H1 (cell line): ENCODE data around the gene SLMAP. TPM values are rescaled to one million over a fixed set of nuclear protein-coding genes. Genes with fewer than 3 reads are reported as not detected.

ENCODE experiments used
- EP300 ChIP-seq, 2 experiments: IDR thresholded peaks; 1 replicate in 1 of 2; 2 replicates in 1 of 2; pipeline ENCODE4 v1.6.1; 2011 to 2012; ENCODE audit warnings: low read depth in 2 of 2, low read length in 2 of 2, mild to moderate bottlenecking in 2 of 2, borderline replicate concordance in 1 of 2, inconsistent platforms in 1 of 2, moderate library complexity in 1 of 2
- EZH2 ChIP-seq: fragments of 200-600 bp; sonication (generic); IDR thresholded peaks from 2 replicates; pipeline ENCODE4 v1.7.1; 2012; ENCODE audit warnings: low read depth, mild to moderate bottlenecking, moderate library complexity, low read length, inconsistent platforms; ENCODE audit not compliant: severe bottlenecking
- JUND ChIP-seq: IDR thresholded peaks from 2 replicates; pipeline ENCODE4 v1.6.1; 2011; ENCODE audit warnings: mild to moderate bottlenecking, improper control_type of control experiment, low read length
- PHF8 ChIP-seq: fragments of 200-600 bp; sonication (generic); conservative IDR thresholded peaks from 2 replicates; pipeline ENCODE4 v1.7.1; 2012; ENCODE audit warnings: low read depth, mild to moderate bottlenecking, inconsistent platforms, low read length, moderate library complexity
- POU5F1 ChIP-seq: IDR thresholded peaks from 2 replicates; pipeline ENCODE4 v1.6.1; 2011; ENCODE audit warnings: low read depth, mild to moderate bottlenecking, low read length, moderate library complexity
- SP2 ChIP-seq: IDR thresholded peaks from 2 replicates; pipeline ENCODE4 v1.6.1; 2012; ENCODE audit warnings: mild to moderate bottlenecking, low read length, inconsistent platforms
- SP4 ChIP-seq: IDR thresholded peaks from 2 replicates; pipeline ENCODE4 v1.6.1; 2012; ENCODE audit warnings: low read length, inconsistent platforms
- TAF7 ChIP-seq: optimal IDR thresholded peaks from 2 replicates; pipeline ENCODE3; 2011; ENCODE audit warnings: low read depth, mild to moderate bottlenecking, inconsistent platforms, low read length, moderate library complexity, borderline replicate concordance
- YY1 ChIP-seq: IDR thresholded peaks from 2 replicates; pipeline ENCODE4 v1.6.1; 2011; ENCODE audit warnings: low read depth, mild to moderate bottlenecking, low read length
- polyA plus RNA-seq, 7 experiments: library from polyadenylated mRNA; depleted of rRNA in 3 of 7; stranded (reverse) in 5 of 7; unstranded in 2 of 7; fragments of >200 nt in 5 of 7; fragments of 200-250 nt in 2 of 7; gene quantifications; 1 replicate in 5 of 7; 2 replicates in 1 of 7; 4 replicates in 1 of 7; pipeline versions ENCODE4 v1.2.1 to v1.2.3, GENCODE V29; 2011 to 2013; ENCODE audit warnings: missing spikeins in 2 of 7, mixed read lengths in 2 of 7
- total RNA-seq: library from RNA; stranded (reverse); fragmentation: NEBNext Ultra II Directional; extraction: Animal tissue kit (Norgen Biotek cat#: 25700); gene quantifications from 2 replicates; pipeline ENCODE4 v1.2.1, GENCODE V29; 2021
- TF ChIP-seq, protein P1 (sequence below): fragments of 300-600 bp; sonication (generic); IDR thresholded peaks from 2 replicates; pipeline ENCODE4 v1.7.1; 2012; ENCODE audit warnings: low read length, moderate library complexity, mild to moderate bottlenecking, inconsistent platforms; ENCODE audit not compliant: insufficient replicate concordance
- TF ChIP-seq, protein P2 (sequence below): IDR thresholded peaks from 2 replicates; pipeline ENCODE4 v1.6.1; 2011; ENCODE audit warnings: low read length, improper control_type of control experiment

Gene SLMAP
- total and polyA plus RNA-seq, 2 of the 8 experiments (the other 6 are each of a cell fraction or from before 2014, with no cell fraction given), result 13.6 to 70.4 TPM

DNA sequence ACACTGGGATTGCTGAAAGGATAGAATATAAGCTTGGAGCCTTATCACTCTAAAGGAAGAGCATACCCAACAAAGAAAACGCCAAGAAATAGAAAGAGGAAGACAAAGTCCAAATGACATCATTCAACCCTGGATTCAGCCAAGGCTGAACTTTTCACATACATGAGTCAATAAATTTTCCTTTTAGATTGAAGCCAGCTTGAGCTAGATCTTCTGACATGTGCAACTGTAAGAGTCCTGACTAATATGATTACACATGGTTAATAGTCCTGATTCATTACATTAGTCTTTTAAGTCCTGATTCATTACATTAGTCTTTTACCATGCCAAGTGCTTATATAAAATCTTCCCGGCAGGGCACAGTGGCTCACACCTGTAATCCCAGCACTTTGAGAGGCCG is 49.6 kb upstream of the SLMAP start (continued):
- TF ChIP-seq, protein P1, sequence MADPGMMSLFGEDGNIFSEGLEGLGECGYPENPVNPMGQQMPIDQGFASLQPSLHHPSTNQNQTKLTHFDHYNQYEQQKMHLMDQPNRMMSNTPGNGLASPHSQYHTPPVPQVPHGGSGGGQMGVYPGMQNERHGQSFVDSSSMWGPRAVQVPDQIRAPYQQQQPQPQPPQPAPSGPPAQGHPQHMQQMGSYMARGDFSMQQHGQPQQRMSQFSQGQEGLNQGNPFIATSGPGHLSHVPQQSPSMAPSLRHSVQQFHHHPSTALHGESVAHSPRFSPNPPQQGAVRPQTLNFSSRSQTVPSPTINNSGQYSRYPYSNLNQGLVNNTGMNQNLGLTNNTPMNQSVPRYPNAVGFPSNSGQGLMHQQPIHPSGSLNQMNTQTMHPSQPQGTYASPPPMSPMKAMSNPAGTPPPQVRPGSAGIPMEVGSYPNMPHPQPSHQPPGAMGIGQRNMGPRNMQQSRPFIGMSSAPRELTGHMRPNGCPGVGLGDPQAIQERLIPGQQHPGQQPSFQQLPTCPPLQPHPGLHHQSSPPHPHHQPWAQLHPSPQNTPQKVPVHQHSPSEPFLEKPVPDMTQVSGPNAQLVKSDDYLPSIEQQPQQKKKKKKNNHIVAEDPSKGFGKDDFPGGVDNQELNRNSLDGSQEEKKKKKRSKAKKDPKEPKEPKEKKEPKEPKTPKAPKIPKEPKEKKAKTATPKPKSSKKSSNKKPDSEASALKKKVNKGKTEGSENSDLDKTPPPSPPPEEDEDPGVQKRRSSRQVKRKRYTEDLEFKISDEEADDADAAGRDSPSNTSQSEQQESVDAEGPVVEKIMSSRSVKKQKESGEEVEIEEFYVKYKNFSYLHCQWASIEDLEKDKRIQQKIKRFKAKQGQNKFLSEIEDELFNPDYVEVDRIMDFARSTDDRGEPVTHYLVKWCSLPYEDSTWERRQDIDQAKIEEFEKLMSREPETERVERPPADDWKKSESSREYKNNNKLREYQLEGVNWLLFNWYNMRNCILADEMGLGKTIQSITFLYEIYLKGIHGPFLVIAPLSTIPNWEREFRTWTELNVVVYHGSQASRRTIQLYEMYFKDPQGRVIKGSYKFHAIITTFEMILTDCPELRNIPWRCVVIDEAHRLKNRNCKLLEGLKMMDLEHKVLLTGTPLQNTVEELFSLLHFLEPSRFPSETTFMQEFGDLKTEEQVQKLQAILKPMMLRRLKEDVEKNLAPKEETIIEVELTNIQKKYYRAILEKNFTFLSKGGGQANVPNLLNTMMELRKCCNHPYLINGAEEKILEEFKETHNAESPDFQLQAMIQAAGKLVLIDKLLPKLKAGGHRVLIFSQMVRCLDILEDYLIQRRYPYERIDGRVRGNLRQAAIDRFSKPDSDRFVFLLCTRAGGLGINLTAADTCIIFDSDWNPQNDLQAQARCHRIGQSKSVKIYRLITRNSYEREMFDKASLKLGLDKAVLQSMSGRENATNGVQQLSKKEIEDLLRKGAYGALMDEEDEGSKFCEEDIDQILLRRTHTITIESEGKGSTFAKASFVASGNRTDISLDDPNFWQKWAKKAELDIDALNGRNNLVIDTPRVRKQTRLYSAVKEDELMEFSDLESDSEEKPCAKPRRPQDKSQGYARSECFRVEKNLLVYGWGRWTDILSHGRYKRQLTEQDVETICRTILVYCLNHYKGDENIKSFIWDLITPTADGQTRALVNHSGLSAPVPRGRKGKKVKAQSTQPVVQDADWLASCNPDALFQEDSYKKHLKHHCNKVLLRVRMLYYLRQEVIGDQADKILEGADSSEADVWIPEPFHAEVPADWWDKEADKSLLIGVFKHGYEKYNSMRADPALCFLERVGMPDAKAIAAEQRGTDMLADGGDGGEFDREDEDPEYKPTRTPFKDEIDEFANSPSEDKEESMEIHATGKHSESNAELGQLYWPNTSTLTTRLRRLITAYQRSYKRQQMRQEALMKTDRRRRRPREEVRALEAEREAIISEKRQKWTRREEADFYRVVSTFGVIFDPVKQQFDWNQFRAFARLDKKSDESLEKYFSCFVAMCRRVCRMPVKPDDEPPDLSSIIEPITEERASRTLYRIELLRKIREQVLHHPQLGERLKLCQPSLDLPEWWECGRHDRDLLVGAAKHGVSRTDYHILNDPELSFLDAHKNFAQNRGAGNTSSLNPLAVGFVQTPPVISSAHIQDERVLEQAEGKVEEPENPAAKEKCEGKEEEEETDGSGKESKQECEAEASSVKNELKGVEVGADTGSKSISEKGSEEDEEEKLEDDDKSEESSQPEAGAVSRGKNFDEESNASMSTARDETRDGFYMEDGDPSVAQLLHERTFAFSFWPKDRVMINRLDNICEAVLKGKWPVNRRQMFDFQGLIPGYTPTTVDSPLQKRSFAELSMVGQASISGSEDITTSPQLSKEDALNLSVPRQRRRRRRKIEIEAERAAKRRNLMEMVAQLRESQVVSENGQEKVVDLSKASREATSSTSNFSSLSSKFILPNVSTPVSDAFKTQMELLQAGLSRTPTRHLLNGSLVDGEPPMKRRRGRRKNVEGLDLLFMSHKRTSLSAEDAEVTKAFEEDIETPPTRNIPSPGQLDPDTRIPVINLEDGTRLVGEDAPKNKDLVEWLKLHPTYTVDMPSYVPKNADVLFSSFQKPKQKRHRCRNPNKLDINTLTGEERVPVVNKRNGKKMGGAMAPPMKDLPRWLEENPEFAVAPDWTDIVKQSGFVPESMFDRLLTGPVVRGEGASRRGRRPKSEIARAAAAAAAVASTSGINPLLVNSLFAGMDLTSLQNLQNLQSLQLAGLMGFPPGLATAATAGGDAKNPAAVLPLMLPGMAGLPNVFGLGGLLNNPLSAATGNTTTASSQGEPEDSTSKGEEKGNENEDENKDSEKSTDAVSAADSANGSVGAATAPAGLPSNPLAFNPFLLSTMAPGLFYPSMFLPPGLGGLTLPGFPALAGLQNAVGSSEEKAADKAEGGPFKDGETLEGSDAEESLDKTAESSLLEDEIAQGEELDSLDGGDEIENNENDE, result no peak
- TF ChIP-seq JUND (no peak), TAF7 (no peak), POU5F1 (no peak), EP300 (IDR thresholded peaks at IDR 0.05; ENCODE audit: borderline replicate concordance in 1 of 2, low read depth in 2 of 2, low read length in 2 of 2) (no peak), SP2 (no peak), YY1 (no peak), EZH2 (no peak), SP4 (no peak), PHF8 (no peak)
- TF ChIP-seq, protein P2, sequence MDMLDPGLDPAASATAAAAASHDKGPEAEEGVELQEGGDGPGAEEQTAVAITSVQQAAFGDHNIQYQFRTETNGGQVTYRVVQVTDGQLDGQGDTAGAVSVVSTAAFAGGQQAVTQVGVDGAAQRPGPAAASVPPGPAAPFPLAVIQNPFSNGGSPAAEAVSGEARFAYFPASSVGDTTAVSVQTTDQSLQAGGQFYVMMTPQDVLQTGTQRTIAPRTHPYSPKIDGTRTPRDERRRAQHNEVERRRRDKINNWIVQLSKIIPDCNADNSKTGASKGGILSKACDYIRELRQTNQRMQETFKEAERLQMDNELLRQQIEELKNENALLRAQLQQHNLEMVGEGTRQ, result no peak
